WI38 (cell line): ENCODE data around the gene PLD6.

Experiments used
- H3K4me3 ChIP-seq: 2 replicates; pipeline ENCODE4 v1.5.1; 2011; ENCODE audit warnings: low read depth, mild to moderate bottlenecking, control low read depth, low read length
- TF ChIP-seq, protein P1 (sequence below): IDR thresholded peaks from 2 replicates; pipeline ENCODE4 v1.5.1; 2012; ENCODE audit warnings: low read depth, mild to moderate bottlenecking, control low read depth, low read length

Gene PLD6

DNA sequence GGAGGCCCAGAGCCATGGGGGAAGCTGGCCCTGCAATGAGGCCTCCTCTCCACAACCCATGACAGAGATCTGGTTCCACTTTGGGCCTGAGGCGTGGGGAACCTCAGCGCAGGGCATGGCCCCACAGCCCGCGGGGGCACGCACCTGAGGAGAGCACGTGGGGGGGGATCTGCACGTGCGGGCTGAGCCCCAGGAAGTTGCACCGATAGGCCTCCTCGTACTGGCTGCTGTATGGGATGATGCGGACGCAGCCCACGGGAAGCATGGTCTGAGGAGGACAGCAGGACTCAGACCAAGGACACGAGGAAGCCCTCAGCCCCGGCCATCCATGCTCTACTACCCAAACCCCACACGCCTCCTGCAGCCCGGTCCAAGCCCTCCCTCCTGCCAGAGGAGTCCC, 10.1 kb upstream of the PLD6 start:
- H3K4me3 ChIP-seq = no peak overlapping the region
- TF ChIP-seq, protein P1, sequence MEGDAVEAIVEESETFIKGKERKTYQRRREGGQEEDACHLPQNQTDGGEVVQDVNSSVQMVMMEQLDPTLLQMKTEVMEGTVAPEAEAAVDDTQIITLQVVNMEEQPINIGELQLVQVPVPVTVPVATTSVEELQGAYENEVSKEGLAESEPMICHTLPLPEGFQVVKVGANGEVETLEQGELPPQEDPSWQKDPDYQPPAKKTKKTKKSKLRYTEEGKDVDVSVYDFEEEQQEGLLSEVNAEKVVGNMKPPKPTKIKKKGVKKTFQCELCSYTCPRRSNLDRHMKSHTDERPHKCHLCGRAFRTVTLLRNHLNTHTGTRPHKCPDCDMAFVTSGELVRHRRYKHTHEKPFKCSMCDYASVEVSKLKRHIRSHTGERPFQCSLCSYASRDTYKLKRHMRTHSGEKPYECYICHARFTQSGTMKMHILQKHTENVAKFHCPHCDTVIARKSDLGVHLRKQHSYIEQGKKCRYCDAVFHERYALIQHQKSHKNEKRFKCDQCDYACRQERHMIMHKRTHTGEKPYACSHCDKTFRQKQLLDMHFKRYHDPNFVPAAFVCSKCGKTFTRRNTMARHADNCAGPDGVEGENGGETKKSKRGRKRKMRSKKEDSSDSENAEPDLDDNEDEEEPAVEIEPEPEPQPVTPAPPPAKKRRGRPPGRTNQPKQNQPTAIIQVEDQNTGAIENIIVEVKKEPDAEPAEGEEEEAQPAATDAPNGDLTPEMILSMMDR = no peak

DNA sequence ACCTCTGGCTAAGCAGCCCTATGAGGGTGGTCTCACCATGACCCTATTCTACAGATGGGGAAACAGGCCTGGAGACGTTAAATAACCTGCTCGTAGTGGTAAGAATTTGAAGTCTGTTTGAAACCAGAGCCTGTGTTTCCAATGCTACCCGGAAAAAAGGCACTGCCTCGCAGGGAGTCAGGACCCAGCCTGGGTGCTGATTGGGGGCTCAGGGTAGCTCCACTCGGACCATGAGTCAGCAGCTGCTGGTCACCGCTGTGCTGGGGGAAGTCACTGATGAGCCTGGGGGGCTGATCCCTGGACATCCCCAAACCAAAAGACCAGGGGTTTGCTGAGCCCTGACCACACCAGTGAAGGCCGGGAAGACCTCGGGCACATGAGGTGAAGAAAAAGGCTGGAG, 9.4 kb upstream of the PLD6 start:
- TF ChIP-seq, protein P1 = no peak

DNA sequence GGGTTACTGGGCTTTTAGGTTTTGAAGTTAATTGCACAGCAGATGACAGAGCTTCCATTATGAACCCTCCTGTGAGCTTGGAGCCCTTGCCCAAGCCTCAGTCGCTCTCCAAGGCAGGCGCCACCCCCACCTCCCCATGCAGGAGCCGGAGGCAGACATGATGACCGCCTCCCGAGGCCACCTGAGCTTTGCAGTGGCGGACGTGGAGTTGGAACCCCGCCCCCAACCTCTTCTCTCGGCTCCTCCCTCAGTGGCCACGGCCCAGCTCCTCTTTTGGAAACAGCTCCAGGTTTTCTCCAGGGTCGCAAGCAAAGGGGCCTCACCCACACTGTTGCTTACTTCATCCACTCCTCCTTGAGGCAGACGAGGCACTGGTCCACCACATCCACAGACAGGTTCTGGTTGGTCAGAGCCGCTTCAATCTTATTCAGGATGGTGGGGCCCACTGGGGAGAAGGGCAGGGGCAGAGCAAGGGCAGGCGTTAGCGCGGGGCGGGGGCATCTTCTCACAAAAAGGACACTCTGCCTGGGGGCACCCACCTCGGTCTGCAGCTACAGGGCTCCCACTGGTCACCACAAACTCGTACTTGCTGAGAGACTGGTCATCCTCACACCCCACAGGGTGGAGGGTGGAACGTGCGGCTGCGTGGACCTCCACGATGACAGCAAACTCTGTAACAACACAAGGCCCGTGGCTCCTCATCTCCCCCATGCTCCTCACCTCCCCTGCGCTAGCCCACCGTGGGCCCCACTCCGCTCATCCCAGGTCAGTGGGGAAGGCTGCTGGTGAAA, 8.7 kb upstream of the PLD6 start:
- H3K4me3 ChIP-seq = no peak overlapping the region
- TF ChIP-seq, protein P1 = no peak

More for the DNA sequence above, 9.4 kb upstream of the PLD6 start:
- H3K4me3 ChIP-seq = no peak overlapping the region

DNA sequence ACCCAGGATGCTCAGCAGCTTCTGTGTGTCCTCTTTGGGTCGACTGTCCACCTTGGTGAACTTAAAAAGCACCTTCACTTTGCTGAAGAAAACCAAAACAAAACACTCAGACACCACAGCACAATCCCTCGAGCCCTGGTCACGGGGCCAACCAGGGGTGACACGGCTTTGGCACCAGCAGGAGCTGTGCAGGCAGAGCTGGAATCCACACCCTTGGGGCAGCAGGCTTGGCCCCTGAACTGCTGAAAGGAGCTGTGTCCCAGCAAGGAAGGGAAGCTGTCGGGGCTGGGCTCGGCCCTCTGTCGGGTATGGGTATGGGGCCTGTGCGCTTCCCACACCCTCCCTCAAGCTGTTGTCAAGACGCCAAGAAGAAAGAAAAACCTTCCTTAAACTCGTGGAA, 7.6 kb upstream of the PLD6 start:
- TF ChIP-seq, protein P1 = no peak
- no peak overlapping the region for H3K4me3 ChIP-seq

- H3K4me3 ChIP-seq = no peak overlapping the region
- TF ChIP-seq, protein P1 = no peak
Measured at GRCh38 chr17:17207998-17208397, 1.9 kb upstream of the PLD6 start.

- H3K4me3 ChIP-seq = no peak overlapping the region
- TF ChIP-seq, protein P1 = no peak
Measured at GRCh38 chr17:17206913-17207335, 791 bp upstream of the PLD6 start.

DNA sequence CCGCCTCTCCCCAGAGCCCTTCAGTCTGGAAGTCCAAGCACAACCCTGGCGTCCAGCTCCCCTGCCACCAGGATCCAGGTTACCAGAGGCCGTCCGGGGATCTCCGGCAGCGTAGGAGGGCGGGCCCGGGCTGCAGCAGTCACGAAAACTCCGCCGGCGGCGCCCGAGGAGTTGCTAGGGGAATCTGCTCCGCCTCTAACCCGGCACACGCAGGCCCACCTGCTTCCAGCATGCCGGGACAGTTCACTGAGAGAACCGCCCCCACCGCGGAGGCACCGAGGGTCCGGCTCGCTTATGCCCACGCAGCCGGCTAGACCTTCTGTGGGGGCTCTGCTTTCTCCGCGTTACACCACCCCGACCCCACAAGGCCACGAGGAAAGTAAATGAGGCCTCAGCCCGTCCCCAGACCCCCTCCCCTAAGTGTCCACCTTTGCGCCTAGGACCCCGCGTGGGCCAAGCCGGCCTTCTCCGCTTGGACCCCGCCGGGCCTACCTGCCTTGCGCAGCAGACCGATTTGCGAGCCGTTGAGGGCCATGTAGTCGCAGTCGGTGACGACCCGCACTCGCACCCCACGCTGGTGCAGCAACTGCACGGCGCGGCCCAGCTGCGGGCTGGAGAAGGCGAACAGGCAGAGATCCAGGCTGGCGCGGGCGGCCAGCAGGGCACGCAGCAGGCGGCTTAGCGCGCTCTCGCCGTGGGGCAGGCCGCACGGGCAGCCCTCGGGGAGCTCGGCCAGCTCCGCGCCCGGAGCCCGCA, 587 bp downstream of the PLD6 start:
- TF ChIP-seq, protein P1 = no peak
- peak overlapping the region; percentile 59 for H3K4me3 ChIP-seq
